Glomerular visceral epithelial cell (primary cell): Measurements from ENCODE around the gene SLC35G2.
A peak's percentile ranks its signal among the peaks of the same experiment; 100 is the strongest.
"Not testable (repeated sequence)": the region's sequence is repeated elsewhere in the genome, so short reads cannot be mapped to it uniquely, and the experiment has no call there.

ENCODE experiments used
- DNase-seq: peaks from one replicate; pipeline ENCODE4 v3.0.0-alpha.2; 2016; ENCODE audit errors: extremely low spot score

SLC35G2 gene

DNA sequence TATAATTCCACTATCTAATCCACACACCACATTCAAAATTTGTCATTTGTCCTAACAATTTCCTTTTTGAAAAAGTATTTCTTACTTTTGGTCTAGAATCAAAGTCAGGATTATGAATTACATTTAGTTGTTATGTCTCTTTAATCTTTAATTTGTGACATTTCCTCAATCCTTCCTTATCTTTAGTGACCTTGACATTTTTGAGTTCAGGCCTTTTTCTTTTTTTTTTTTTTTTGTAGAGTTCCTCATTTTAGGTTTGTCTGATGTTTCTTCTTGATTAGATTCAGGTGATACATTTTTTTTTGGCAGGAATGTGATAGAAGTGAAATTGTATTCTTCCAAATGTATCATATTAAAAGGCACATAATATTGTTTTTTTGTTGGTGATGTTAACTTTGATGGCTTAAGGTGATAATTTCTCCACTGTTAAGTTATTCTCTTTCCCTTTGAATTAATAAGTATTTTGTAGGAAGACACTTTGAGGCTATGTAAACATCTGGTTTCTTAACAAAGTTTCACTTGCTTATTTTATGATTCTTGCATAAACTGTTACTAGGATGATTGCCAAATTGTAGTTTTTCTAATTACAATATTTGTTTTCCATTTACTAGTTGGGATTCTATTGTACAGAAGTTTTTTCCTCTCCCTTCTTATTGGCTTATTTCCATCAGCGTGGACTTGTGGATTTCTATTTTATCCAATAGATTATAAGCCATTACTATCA, 16.3 kb downstream of the SLC35G2 start:
- DNase-seq = no peak

GRCh38 chr3:136835813-136836510, 17.0 kb downstream of the SLC35G2 start:
- no peak for DNase-seq

DNA sequence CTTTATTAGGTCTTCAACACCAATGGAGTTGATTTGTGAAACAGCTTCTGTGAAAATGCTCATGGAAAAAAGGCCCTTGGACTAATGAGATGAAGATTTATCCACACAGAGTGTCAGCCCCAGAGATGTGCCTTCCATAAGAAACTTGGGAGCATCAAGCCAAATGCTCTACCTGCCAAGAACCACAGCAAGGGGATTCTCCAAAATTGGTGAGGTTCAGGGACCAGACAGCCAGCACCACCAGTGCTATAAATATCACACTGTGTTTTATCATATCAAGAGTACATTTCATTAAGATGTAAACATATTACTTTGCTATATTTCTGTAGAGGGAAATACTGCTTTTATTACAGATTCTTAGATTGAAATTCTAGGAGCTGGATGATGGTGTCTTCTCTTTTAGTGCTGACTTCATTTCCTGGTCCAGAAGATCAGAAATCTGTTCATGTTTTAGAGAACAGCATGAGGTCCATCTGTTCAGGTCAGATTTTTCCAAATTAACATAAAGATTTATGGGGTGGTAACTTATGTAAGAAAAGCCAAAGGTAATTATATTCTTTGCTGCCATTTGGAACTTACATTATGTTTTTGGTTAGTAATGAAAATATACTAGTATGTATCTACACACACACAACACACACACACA, 17.7 kb downstream of the SLC35G2 start:
- DNase-seq = no peak

GRCh38 chr3:136838641-136839555, 20.0 kb downstream of the SLC35G2 start:
- peak; percentile 37 for DNase-seq

GRCh38 chr3:136839556-136839931, 20.6 kb downstream of the SLC35G2 start:
- no peak for DNase-seq

DNA sequence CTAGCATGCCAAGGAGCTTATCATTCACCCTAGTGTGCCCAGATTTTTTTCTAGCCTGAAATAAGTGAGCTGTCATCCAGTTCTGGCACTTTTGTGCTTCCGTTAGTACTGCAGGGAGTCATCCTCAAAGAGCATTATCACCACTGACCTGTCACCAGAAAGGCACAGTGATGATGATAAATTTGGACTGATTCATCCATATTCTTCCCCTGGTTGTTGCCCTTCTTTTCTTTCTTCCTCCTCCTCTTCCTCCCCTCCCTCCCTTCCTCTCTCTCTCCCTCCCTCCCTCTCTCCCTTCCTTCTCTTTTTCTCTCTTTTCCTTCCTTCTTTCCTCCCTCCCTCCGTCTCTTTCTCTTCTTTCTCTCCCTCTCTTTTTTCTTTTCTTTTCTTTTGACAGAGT, 21.3 kb downstream of the SLC35G2 start:
- DNase-seq = no peak

GRCh38 chr3:136842294-136842693, 23.4 kb downstream of the SLC35G2 start:
- DNase-seq = no peak

GRCh38 chr3:136844724-136845123, 25.8 kb downstream of the SLC35G2 start:
- DNase-seq = no peak

GRCh38 chr3:136852180-136852579, 33.3 kb downstream of the SLC35G2 start:
- no peak for DNase-seq

DNA sequence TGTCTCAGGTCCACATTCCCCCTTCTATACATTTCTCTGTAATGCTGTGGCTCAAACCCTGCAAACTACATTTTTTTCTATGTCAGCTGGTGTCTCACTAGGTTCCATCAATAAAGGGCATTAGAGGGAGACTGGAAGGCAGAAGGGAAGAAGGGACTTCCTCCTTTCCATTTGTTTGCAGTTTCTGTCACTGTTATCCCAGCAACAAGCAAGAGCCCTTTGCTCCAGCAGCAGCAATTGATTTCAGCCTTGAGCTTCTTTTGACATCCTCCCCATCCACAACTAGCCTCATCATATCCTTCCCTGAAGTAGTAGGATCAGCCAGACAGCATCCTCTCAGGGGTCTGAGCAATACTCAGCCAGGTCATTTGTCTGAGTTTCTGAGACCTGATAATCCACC, 37.7 kb downstream of the SLC35G2 start:
- DNase-seq = no peak

DNA sequence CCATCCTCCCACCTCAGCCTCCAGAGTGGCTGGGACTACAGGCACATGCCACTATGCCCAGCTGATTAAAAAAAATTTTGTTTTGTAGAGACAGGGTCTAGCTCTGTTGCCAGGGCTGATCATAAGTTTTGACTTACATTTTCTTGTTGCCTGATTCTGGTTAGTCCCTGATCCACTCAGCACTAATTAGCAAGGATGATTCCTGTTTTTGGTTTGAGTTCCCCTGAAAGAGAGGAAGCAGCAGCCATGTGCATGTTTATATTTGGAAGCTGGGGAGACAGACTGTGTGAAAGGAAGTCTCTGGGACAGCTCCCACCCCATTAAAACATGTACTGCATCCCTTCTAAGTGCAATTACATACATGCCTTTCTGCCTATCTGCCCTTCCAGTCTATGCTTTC, 39.5 kb downstream of the SLC35G2 start:
- DNase-seq = no peak

DNA sequence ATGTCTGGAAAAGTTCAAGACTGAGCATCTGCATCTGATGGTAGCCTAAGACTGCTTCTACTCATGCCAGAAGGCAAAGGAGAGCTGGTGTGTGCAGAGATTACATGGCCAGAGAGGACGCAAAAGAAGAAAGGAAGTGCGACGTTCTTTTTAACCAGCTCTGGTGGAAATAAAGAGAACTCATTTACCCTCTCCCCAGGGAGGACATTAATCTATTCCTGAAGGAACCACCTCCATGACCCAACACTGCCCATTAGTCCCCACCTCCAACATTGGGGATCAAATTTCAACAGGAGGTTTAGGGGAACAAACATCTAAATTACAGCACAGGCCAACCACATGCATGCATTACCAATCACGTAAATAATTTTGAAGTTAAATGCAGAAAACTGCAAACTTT, 41.6 kb downstream of the SLC35G2 start:
- no peak for DNase-seq

GRCh38 chr3:136861890-136862616, 43.1 kb downstream of the SLC35G2 start, which contains the start of gene NCK1:
Gene NCK1 (plus strand): TSS chr3:136862208. CDS start chr3:136928002, 65,794 bp downstream.
- DNase-seq = peak; percentile 97

GRCh38 chr3:136862617-136863322, 43.8 kb downstream of the SLC35G2 start:
- DNase-seq = peak; percentile 75

- DNase-seq = no peak
Observed at GRCh38 chr3:136869282-136869681, 50.4 kb downstream of the SLC35G2 start.

- DNase-seq = not testable (repeated sequence)
Observed at GRCh38 chr3:136872258-136872657, 53.3 kb downstream of the SLC35G2 start.

- not testable (repeated sequence) for DNase-seq
Observed at GRCh38 chr3:136879510-136879909, 60.6 kb downstream of the SLC35G2 start.

DNA sequence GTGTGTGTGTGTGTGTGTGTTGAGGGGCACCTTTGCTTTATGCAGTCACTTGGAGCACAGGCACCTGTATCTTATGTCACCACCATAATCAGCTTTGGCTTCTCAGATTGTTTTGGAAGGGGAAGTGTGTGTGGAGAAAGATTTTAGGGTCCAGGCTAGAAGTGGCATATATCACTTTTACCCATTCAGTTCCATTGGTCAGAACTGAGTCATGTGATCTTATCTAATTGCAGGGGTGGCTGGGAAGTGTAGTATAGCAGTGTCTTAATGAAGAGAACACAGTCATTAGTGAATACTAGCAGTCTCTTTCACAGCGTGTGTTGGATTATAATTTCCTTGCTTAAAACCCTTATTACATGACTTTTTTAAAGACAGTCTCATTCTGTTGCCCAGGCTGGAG, 63.6 kb downstream of the SLC35G2 start:
- no peak for DNase-seq

DNA sequence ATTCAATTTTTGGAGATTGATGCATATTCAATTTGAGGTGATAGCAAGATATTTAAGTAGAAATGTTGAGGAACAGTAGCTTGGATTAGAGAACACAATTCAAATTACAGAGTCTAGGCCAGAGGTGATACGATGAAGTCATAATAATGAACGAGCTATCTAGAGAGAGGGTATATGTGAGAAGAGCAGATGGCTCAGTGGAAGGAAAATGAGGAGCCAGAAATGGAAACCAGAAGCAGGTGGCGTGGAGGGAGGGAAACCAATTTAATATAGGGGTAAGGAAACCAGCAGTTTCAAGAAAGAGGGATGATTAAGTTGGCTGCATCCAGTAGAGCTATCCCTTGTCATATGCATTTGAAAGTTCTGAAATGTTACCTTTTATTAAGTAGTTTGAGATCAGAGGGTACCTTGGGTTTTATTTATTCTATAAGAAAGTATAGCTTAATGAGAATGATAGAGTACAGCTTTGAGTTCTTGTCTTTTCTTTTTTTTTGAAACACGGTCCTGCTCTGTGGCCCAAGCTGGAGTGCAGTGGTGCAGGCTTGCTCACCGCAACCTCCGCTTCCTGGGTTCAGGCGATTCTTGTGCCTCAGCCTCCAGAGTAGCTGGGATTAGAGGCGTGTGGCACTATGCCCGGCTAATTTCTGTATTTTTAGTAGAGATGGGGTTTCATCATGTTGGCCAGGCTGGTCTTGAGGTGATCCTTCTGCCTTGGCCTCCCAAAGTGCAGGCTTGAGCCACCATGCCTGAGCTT, 65.2 kb downstream of the SLC35G2 start:
- DNase-seq = no peak
